Measurements from ENCODE around the gene CLASP1. TPM values are rescaled to one million over a fixed set of nuclear protein-coding genes. Genes with fewer than 3 reads are reported as not detected.

The CLASP1 gene
- total and polyA plus RNA-seq, 2 of the 8 experiments (the other 6 are each of a cell fraction or from before 2014, with no cell fraction given), result 7.3 to 53.9 TPM

DNA sequence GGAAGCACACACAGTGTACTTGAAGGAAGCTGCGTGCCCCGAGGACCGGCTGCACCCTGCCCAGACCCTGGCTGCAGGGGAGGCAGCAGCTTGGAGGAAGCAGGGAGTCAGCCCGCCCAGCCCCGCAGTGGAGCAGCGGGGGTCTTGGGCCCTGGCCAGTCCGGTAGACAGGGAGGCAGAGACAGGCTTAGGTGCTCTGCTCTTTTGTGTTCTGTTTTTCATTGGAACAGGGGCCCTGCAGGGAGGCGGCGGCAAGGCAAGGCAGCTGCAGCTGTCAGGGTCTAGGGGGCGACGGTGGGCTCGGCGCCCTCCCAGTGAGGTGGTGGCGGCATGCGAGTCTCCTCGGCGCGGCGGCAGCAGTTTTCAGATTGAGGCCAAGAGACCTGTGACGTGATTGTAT is 311.0 kb downstream of the CLASP1 start:
- Histone ChIP-seq H2BK15ac (ENCODE audit: low read length) (no peak overlapping the region), H3K79me1 (ENCODE audit: low read depth, low read length) (no peaks in the 10 kb centered on the region), H3K4ac (replicated peaks; ENCODE audit: insufficient read length, low read depth, low read length) (no peak overlapping the region), H2BK20ac (ENCODE audit: low read length) (no peak overlapping the region), H2AK5ac (ENCODE audit: low read depth, low read length) (no peak overlapping the region), H3K14ac (ENCODE audit: insufficient read length) (no peak overlapping the region), H3K23me2 (ENCODE audit: low read depth, low read length) (no peaks in the 10 kb centered on the region), H4K91ac (replicated peaks; ENCODE audit: insufficient read length, low read length) (no peak overlapping the region), H3K79me2 (ENCODE audit: control insufficient read depth in 1 of 2, insufficient read depth in 2 of 2, low read length in 2 of 2) (no peaks in the 10 kb centered on the region), H2AFZ (ENCODE audit: low read length) (no peak overlapping the region), H3K27ac (ENCODE audit: low read depth, low read length) (no peak overlapping the region), H3K4me2 (ENCODE audit: insufficient read depth in 1 of 2, low read depth in 2 of 2, low read length in 2 of 2) (no peak overlapping the region), H2BK120ac (replicated peaks; ENCODE audit: low read depth, low read length) (no peak overlapping the region), H2BK5ac (ENCODE audit: low read depth, low read length) (no peak overlapping the region), H3K23ac (ENCODE audit: insufficient read length) (no peak overlapping the region), H2BK12ac (ENCODE audit: low read depth, low read length) (no peak overlapping the region), H4K5ac (ENCODE audit: insufficient read length, low read depth, low read length) (no peak overlapping the region), H3K27me3 (replicated peaks in 1 of 4; ENCODE audit: control insufficient read depth in 3 of 4, extremely low read depth in 1 of 4, insufficient read depth in 3 of 4, low read length in 3 of 4) (no peaks in the 10 kb centered on the region), H3K4me3 (ENCODE audit: extremely low read depth in 1 of 4, insufficient read depth in 2 of 4, low read depth in 3 of 4, low read length in 4 of 4) (no peak overlapping the region), H3K56ac (replicated peaks; ENCODE audit: insufficient read length, low read depth, low read length) (no peak overlapping the region), H3K18ac (ENCODE audit: extremely low read depth, low read length) (no peak overlapping the region), H3K4me1 (replicated peaks in 1 of 4; ENCODE audit: control insufficient read depth in 3 of 4, insufficient read depth in 4 of 4, low read length in 3 of 4) (peaks cover 0 to 11% (median 8%) of the 10 kb centered on the region in 4 experiments; a peak in 5 of 7 replicates), H4K20me1 (replicated peaks in 1 of 2; ENCODE audit: control insufficient read depth in 1 of 2, insufficient read depth in 2 of 2, low read length in 2 of 2) (peaks cover 0 to 4% of the 10 kb centered on the region in 2 experiments), H3K9ac (replicated peaks in 1 of 4; ENCODE audit: extremely low read depth in 1 of 4, low read depth in 3 of 4, low read length in 3 of 4) (no peak overlapping the region), H4K8ac (ENCODE audit: extremely low read depth, insufficient read depth, low read length) (peak overlapping the region; percentile 72; the same call in 1 of the 2 replicates), H3K36me3 (ENCODE audit: control insufficient read depth in 2 of 4, insufficient read depth in 4 of 4, low read length in 3 of 4) (peaks cover 3 to 11% (median 8%) of the 10 kb centered on the region in 4 experiments; a peak in 6 of 8 replicates), H3K9me3 (ENCODE audit: insufficient read depth in 2 of 2, low read depth in 1 of 2, low read length in 1 of 2) (no peaks in the 10 kb centered on the region)
- FAIRE-seq, result no peak
- WGBS, 2 experiments (ENCODE audit: extremely low coverage in 1 of 2, insufficient coverage in 1 of 2, insufficient read length in 1 of 2, insufficient replicate concordance in 2 of 2, low coverage in 1 of 2, low lambda C conversion rate in 2 of 2, missing lambda C conversion rate in 1 of 2), result 76% methylated on average over 20 of the region's 20 CpGs; no CpG with 5 or more reads in 1 of the 2 experiments
- CTCF ChIA-PET (ENCODE audit: partially characterized antibody), result interaction anchor here (0.6 to 9.3 kb wide), 21 partner anchors 9 to 361 kb away, joined by 3 to 109 read pairs (median 4); no protein-coding TSS in a partner anchor
- POLR2A ChIA-PET (ENCODE audit: partially characterized antibody), result interaction anchor here (0.7 to 1.1 kb wide), 4 partner anchors 9 to 386 kb away, joined by 3 to 7 read pairs (median 3); no protein-coding TSS in a partner anchor
- DNase-seq (ENCODE audit: low read depth in 1 of 2, low spot score in 2 of 2), result peak; percentile 53 to 75
- TF ChIP-seq, protein P1, sequence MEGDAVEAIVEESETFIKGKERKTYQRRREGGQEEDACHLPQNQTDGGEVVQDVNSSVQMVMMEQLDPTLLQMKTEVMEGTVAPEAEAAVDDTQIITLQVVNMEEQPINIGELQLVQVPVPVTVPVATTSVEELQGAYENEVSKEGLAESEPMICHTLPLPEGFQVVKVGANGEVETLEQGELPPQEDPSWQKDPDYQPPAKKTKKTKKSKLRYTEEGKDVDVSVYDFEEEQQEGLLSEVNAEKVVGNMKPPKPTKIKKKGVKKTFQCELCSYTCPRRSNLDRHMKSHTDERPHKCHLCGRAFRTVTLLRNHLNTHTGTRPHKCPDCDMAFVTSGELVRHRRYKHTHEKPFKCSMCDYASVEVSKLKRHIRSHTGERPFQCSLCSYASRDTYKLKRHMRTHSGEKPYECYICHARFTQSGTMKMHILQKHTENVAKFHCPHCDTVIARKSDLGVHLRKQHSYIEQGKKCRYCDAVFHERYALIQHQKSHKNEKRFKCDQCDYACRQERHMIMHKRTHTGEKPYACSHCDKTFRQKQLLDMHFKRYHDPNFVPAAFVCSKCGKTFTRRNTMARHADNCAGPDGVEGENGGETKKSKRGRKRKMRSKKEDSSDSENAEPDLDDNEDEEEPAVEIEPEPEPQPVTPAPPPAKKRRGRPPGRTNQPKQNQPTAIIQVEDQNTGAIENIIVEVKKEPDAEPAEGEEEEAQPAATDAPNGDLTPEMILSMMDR (IDR thresholded peaks at IDR 0.05; ENCODE audit: control extremely low read depth in 1 of 3, insufficient read depth in 1 of 3, low read depth in 1 of 3, low read length in 3 of 3), result peak; percentile 71 to 82 (median 73)
- TF ChIP-seq MAX (IDR thresholded peaks at IDR 0.05) (peak; percentile 56; the same call in 1 of the 2 replicates), RAD21 (IDR thresholded peaks at IDR 0.05 in 1 of 2, conservative IDR thresholded peaks at IDR 0.05 in 1 of 2; ENCODE audit: low read depth in 2 of 2, low read length in 2 of 2) (peak; percentile 47 to 59), ZNF274 (IDR thresholded peaks at IDR 0.05; ENCODE audit: borderline replicate concordance, extremely low read depth, low read length) (no peak), SAP30 (IDR thresholded peaks at IDR 0.05; ENCODE audit: insufficient read depth, insufficient replicate concordance, low read length) (no peak)
- TF ChIP-seq, protein P2, sequence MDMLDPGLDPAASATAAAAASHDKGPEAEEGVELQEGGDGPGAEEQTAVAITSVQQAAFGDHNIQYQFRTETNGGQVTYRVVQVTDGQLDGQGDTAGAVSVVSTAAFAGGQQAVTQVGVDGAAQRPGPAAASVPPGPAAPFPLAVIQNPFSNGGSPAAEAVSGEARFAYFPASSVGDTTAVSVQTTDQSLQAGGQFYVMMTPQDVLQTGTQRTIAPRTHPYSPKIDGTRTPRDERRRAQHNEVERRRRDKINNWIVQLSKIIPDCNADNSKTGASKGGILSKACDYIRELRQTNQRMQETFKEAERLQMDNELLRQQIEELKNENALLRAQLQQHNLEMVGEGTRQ (IDR thresholded peaks at IDR 0.05; ENCODE audit: low read length), result 0 out of 2 replicates have a peak, but pooled peaks have one; percentile 11
- TF ChIP-seq, protein P3, sequence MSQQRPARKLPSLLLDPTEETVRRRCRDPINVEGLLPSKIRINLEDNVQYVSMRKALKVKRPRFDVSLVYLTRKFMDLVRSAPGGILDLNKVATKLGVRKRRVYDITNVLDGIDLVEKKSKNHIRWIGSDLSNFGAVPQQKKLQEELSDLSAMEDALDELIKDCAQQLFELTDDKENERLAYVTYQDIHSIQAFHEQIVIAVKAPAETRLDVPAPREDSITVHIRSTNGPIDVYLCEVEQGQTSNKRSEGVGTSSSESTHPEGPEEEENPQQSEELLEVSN (IDR thresholded peaks at IDR 0.05), result no peak

All from H1 (cell line).